Measurements from ENCODE around the gene LRRC28. TPM values are rescaled to one million over a fixed set of nuclear protein-coding genes. Genes with fewer than 3 reads are reported as not detected.
A peak's percentile ranks its signal among the peaks of the same experiment; 100 is the strongest.

The LRRC28 gene
- total RNA-seq, 6 donors from 2014 or later: 15.6 to 70.2 (median 20.1) TPM

GRCh38 chr15:99359769-99360168, 108.5 kb downstream of the LRRC28 start:
- Histone ChIP-seq H3K27me3 (no peaks in the 10 kb centered on the region), H3K4me1 (no peaks in the 10 kb centered on the region), H3K9me3 (no peaks in the 10 kb centered on the region), H3K27ac (no peak overlapping the region), H3K4me3 (no peak overlapping the region), H3K36me3 (peaks cover 0 to 7% (median 0%) of the 10 kb centered on the region in 4 donors)
- TF ChIP-seq EP300 (IDR thresholded peaks at IDR 0.05) (no peak), POLR2AphosphoS5 (IDR thresholded peaks at IDR 0.05) (no peak), CTCF (IDR thresholded peaks at IDR 0.05) (no peak)
- no peak for ATAC-seq (ENCODE audit: low FRiP score in 2 of 2)
- 71 to 77% methylated on average over 2 of the region's 2 CpGs for WGBS, 2 donors
- DNase-seq: no peak

GRCh38 chr15:99361545-99362185, 110.4 kb downstream of the LRRC28 start:
- Histone ChIP-seq H3K4me3 (no peak overlapping the region), H3K27ac (no peak overlapping the region), H3K4me1 (no peaks in the 10 kb centered on the region), H3K27me3 (no peaks in the 10 kb centered on the region), H3K36me3 (peaks cover 0 to 7% (median 0%) of the 10 kb centered on the region in 4 donors), H3K9me3 (no peaks in the 10 kb centered on the region)
- ATAC-seq (ENCODE audit: low FRiP score in 2 of 2) (no peak), DNase-seq (no peak)
- peak in 4 of 6 experiments; percentile 7 to 14 (median 10) for TF ChIP-seq CTCF (IDR thresholded peaks at IDR 0.05)
- TF ChIP-seq POLR2AphosphoS5 (IDR thresholded peaks at IDR 0.05): no peak
- 86 to 91% methylated on average over 13 of the region's 13 CpGs for WGBS, 2 donors

- Histone ChIP-seq H3K27me3 (no peaks in the 10 kb centered on the region), H3K36me3 (peaks cover 0 to 7% (median 0%) of the 10 kb centered on the region in 4 donors), H3K4me1 (no peaks in the 10 kb centered on the region), H3K9me3 (no peaks in the 10 kb centered on the region), H3K27ac (no peak overlapping the region), H3K4me3 (no peak overlapping the region)
- TF ChIP-seq CTCF (IDR thresholded peaks at IDR 0.05) (no peak), POLR2AphosphoS5 (IDR thresholded peaks at IDR 0.05) (no peak), POLR2A (IDR thresholded peaks at IDR 0.05) (no peak), EP300 (IDR thresholded peaks at IDR 0.05) (no peak)
- ATAC-seq (ENCODE audit: low FRiP score in 2 of 2) (no peak), DNase-seq (no peak)
- 65 to 79% methylated on average over 1 of the region's 1 CpG for WGBS, 2 donors
Measured at GRCh38 chr15:99365242-99365641, 114.0 kb downstream of the LRRC28 start.

GRCh38 chr15:99366013-99366412, 114.7 kb downstream of the LRRC28 start:
- no peak for DNase-seq
- no peak for TF ChIP-seq POLR2A (IDR thresholded peaks at IDR 0.05)
- TF ChIP-seq CTCF (IDR thresholded peaks at IDR 0.05): no peak
- no peak for TF ChIP-seq EP300 (IDR thresholded peaks at IDR 0.05)
- no peak for TF ChIP-seq POLR2AphosphoS5 (IDR thresholded peaks at IDR 0.05)
- no peaks in the 10 kb centered on the region for H3K9me3 ChIP-seq
- H3K4me3 ChIP-seq: no peak overlapping the region
- WGBS, 2 donors: 89 to 90% methylated on average over 1 of the region's 1 CpG
- no peak overlapping the region for H3K27ac ChIP-seq
- ATAC-seq (ENCODE audit: low FRiP score in 2 of 2): no peak
- peaks cover 0 to 3% (median 0%) of the 10 kb centered on the region in 4 donors for H3K4me1 ChIP-seq
- H3K36me3 ChIP-seq: peaks cover 0 to 7% (median 0%) of the 10 kb centered on the region in 4 donors
- no peaks in the 10 kb centered on the region for H3K27me3 ChIP-seq

GRCh38 chr15:99368743-99369142, 117.5 kb downstream of the LRRC28 start:
- Histone ChIP-seq H3K4me1 (peaks cover 0 to 3% (median 1%) of the 10 kb centered on the region in 4 donors), H3K27me3 (no peaks in the 10 kb centered on the region), H3K9me3 (no peaks in the 10 kb centered on the region), H3K27ac (no peak overlapping the region), H3K36me3 (no peaks in the 10 kb centered on the region), H3K4me3 (no peak overlapping the region)
- ATAC-seq (ENCODE audit: low FRiP score in 2 of 2) (no peak), DNase-seq (no peak)
- TF ChIP-seq EP300 (IDR thresholded peaks at IDR 0.05): no peak
- no peak for TF ChIP-seq CTCF (IDR thresholded peaks at IDR 0.05)
- TF ChIP-seq POLR2A (IDR thresholded peaks at IDR 0.05): no peak
- no peak for TF ChIP-seq POLR2AphosphoS5 (IDR thresholded peaks at IDR 0.05)

Data from upper lobe of left lung (tissue), 6 donors.